SJCRH30 (cell line): Measurements from ENCODE around the gene IGFL2. TPM values are rescaled to one million over a fixed set of nuclear protein-coding genes. Genes with fewer than 3 reads are reported as not detected.
A peak's percentile ranks its signal among the peaks of the same experiment; 100 is the strongest.
"Not testable (repeated sequence)": the region's sequence is repeated elsewhere in the genome, so short reads cannot be mapped to it uniquely, and the experiment has no call there.

ENCODE experiments used
- DNase-seq, 2 experiments: peaks; one replicate each; pipeline ENCODE4 v3.0.0-alpha.2; 2015 to 2020
- H3K27ac ChIP-seq: fragments of 250-450 bp; sonication (Bioruptor Pico); 2 replicates; pipeline ENCODE4 v1.5.1; 2020; ENCODE audit warnings: mild to moderate bottlenecking, moderate library complexity
- H3K27me3 ChIP-seq: fragments of 250-450 bp; sonication (Bioruptor Pico); 2 replicates; pipeline ENCODE4 v1.5.1; 2020; ENCODE audit warnings: mild to moderate bottlenecking, moderate library complexity
- H3K36me3 ChIP-seq: fragments of 250-450 bp; sonication (Bioruptor Pico); 2 replicates; pipeline ENCODE4 v1.5.1; 2020; ENCODE audit warnings: mild to moderate bottlenecking, moderate library complexity
- H3K4me1 ChIP-seq: fragments of 250-450 bp; sonication (Bioruptor Pico); 2 replicates; pipeline ENCODE4 v1.5.1; 2020; ENCODE audit warnings: mild to moderate bottlenecking, moderate library complexity
- H3K4me3 ChIP-seq: fragments of 250-450 bp; sonication (Bioruptor Pico); 2 replicates; pipeline ENCODE4 v1.5.1; 2020; ENCODE audit warnings: mild to moderate bottlenecking, moderate library complexity
- H3K9me3 ChIP-seq: fragments of 250-450 bp; sonication (Bioruptor Pico); replicated peaks from 2 replicates; pipeline ENCODE4 v1.5.1; 2020; ENCODE audit warnings: mild to moderate bottlenecking, moderate library complexity
- total RNA-seq: library from RNA; depleted of rRNA; stranded (reverse); fragments of >200 nt; shearing (Covaris generic); gene quantifications from 2 replicates; pipeline ENCODE4 v1.2.3, GENCODE V29; 2014

Gene IGFL2
- total RNA-seq, 1 experiment from 2014 or later: not detected

- H3K27me3 ChIP-seq, H3K36me3 ChIP-seq, H3K4me3 ChIP-seq, DNase-seq, H3K9me3 ChIP-seq, H3K4me1 ChIP-seq, H3K27ac ChIP-seq: not testable (repeated sequence)
These were observed 13.7 kb downstream of the IGFL2 start for GRCh38 chr19:46161642-46162257.

GRCh38 chr19:46162731-46163130 lies 14.7 kb downstream of the IGFL2 start:
- Histone ChIP-seq H3K9me3 (no peaks in the 10 kb centered on the region), H3K36me3 (no peaks in the 10 kb centered on the region), H3K27me3 (0 out of 2 replicates have a peak, but pooled peaks cover 3% of the 10 kb centered on the region), H3K4me3 (no peak overlapping the region), H3K4me1 (no peaks in the 10 kb centered on the region), H3K27ac (no peak overlapping the region)
- peak; percentile 18 to 46 for DNase-seq

- H3K9me3 ChIP-seq: no peaks in the 10 kb centered on the region; the same call in 1 of the 2 replicates
- no peaks in the 10 kb centered on the region for H3K27me3 ChIP-seq
- H3K4me1 ChIP-seq: no peaks in the 10 kb centered on the region
- H3K4me3 ChIP-seq: no peak overlapping the region
- no peaks in the 10 kb centered on the region for H3K36me3 ChIP-seq
- H3K27ac ChIP-seq: no peak overlapping the region
- no peak for DNase-seq
These were observed 25.9 kb downstream of the IGFL2 start for GRCh38 chr19:46173886-46174480.

GRCh38 chr19:46176116-46176860 lies 28.2 kb downstream of the IGFL2 start:
- DNase-seq: no peak
- no peaks in the 10 kb centered on the region for H3K27me3 ChIP-seq
- H3K9me3 ChIP-seq: no peaks in the 10 kb centered on the region
- no peaks in the 10 kb centered on the region for H3K36me3 ChIP-seq
- H3K4me1 ChIP-seq: no peaks in the 10 kb centered on the region
- H3K27ac ChIP-seq: no peak overlapping the region
- no peak overlapping the region for H3K4me3 ChIP-seq

- no peak overlapping the region for H3K4me3 ChIP-seq
- H3K27me3 ChIP-seq: no peaks in the 10 kb centered on the region; the same call in 1 of the 2 replicates
- no peaks in the 10 kb centered on the region for H3K36me3 ChIP-seq
- DNase-seq: no peak
- no peak overlapping the region for H3K27ac ChIP-seq
- H3K4me1 ChIP-seq: no peaks in the 10 kb centered on the region
- H3K9me3 ChIP-seq: no peaks in the 10 kb centered on the region
These were observed 31.2 kb downstream of the IGFL2 start for GRCh38 chr19:46179076-46179759.

DNA sequence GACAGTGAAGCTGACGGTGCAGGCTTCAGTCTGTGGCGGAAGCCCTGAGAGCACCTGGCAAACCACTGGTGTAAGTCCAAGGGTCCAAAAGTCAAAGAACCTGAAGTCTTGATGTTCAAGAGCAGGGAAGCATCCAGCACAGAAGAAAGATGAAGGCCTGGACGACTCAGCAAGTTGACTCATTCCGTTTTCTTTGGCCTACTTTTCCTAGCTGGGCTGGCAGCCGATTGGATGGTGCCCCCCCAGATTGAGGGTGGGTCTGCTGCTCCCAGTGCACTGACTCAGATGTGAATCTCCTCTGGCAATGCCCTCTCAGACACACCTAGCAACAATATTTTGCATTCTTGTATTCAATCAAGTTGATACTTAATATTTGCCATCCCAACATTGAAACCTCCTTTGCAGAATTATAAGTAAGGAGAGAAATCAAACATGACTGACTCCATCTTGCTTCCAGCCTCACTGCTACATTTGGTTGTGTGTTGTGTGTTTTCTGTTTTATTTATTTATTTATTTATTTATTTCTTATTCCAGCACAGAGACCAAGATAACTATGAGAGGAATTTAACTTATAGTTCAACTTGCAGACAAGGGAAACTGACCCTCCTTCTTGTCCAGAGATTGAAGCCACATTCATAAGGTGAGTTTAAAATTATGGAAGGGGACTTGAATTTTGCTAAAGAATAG lies 32.8 kb downstream of the IGFL2 start:
- Histone ChIP-seq H3K4me3 (no peak overlapping the region), H3K27ac (no peak overlapping the region), H3K27me3 (no peaks in the 10 kb centered on the region; the same call in 1 of the 2 replicates), H3K36me3 (no peaks in the 10 kb centered on the region), H3K9me3 (no peaks in the 10 kb centered on the region), H3K4me1 (no peaks in the 10 kb centered on the region)
- no peak for DNase-seq

- no peaks in the 10 kb centered on the region for H3K36me3 ChIP-seq
- H3K4me3 ChIP-seq: no peak overlapping the region
- DNase-seq: no peak
- H3K4me1 ChIP-seq: no peaks in the 10 kb centered on the region
- H3K27me3 ChIP-seq: peaks cover 4% of the 10 kb centered on the region; the same call in 1 of the 2 replicates
- H3K27ac ChIP-seq: no peak overlapping the region
- H3K9me3 ChIP-seq: no peaks in the 10 kb centered on the region
These were observed 33.3 kb downstream of the IGFL2 start for GRCh38 chr19:46181388-46181779.

DNA sequence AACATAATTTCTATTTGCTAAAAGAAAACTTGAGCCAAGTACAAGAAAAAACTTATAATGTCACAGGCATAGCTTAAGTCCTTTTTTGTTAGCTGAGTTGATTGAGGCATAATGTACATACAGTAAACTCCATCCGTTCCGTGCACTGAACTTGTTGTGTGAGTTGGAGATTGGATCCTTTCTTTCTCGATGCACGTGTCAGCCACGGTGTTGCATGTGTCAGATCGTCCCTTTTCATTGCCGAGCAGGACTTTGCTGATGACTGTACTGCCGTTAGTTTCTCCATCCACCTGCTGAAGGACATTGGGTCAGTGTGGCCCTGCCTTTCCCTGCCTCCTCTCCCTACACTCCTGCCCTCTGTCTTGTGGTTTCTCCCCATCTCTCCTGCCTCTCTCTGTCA lies 34.4 kb downstream of the IGFL2 start:
- Histone ChIP-seq H3K27me3 (peaks cover 8% of the 10 kb centered on the region; the same call in 1 of the 2 replicates), H3K4me3 (no peak overlapping the region), H3K4me1 (no peaks in the 10 kb centered on the region), H3K36me3 (no peaks in the 10 kb centered on the region), H3K9me3 (no peaks in the 10 kb centered on the region), H3K27ac (no peak overlapping the region)
- no peak for DNase-seq

GRCh38 chr19:46184775-46185710 lies 37.0 kb downstream of the IGFL2 start:
- DNase-seq, H3K36me3 ChIP-seq, H3K4me1 ChIP-seq, H3K9me3 ChIP-seq, H3K4me3 ChIP-seq, H3K27ac ChIP-seq: not testable (repeated sequence)
- peaks cover 24% of the 10 kb centered on the region for H3K27me3 ChIP-seq

GRCh38 chr19:46186101-46186716 lies 38.2 kb downstream of the IGFL2 start:
- Histone ChIP-seq H3K4me3 (no peak overlapping the region), H3K27me3 (peaks cover 27% of the 10 kb centered on the region), H3K27ac (no peak overlapping the region), H3K4me1 (no peaks in the 10 kb centered on the region), H3K9me3 (no peaks in the 10 kb centered on the region), H3K36me3 (no peaks in the 10 kb centered on the region)
- DNase-seq: no peak

DNA sequence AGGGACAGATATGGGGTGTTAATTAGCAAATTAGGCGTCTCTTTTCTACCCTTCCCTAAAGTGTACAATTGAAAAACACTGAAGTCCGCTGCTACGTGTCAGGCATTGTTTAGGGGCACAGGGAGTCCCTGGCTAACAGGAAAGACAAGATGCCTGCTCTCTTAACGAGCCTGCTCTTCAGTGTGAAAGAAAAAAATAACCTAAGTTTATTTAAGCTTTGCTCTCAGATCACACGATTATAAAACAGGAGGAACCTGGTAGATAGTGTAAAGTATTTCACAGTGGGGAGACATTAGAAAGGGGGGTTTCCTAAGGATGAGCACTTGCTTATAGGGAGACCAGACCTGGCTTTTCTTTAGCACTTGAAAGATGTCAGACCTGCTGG lies 38.7 kb downstream of the IGFL2 start:
- H3K27me3 ChIP-seq: peaks cover 27% of the 10 kb centered on the region
- DNase-seq: no peak
- H3K27ac ChIP-seq: no peak overlapping the region
- no peaks in the 10 kb centered on the region for H3K9me3 ChIP-seq
- H3K36me3 ChIP-seq: no peaks in the 10 kb centered on the region
- no peaks in the 10 kb centered on the region for H3K4me1 ChIP-seq
- no peak overlapping the region for H3K4me3 ChIP-seq

- Histone ChIP-seq H3K36me3 (no peaks in the 10 kb centered on the region), H3K4me3 (no peak overlapping the region), H3K27me3 (peaks cover 40% of the 10 kb centered on the region), H3K4me1 (no peaks in the 10 kb centered on the region), H3K27ac (no peak overlapping the region), H3K9me3 (no peaks in the 10 kb centered on the region)
- no peak for DNase-seq
These were observed 42.2 kb downstream of the IGFL2 start for GRCh38 chr19:46189971-46190888.
